ENCODE data around the gene CABP1. TPM values are rescaled to one million over a fixed set of nuclear protein-coding genes. Genes with fewer than 3 reads are reported as not detected.

Gene CABP1
- total RNA-seq, 4 donors from 2014 or later: 0.33 to 1.4 TPM; not detected in 2

- WGBS, 2 donors: 0 to 3% methylated on average over 5 to 16 of the region's 76 CpGs
- Histone ChIP-seq H3K4me1 (peaks cover 24 to 34% of the 10 kb centered on the region in 2 donors), H3K4me3 (replicated peaks in 1 of 3) (peak within 1 kb of the TSS; percentile 33 to 87 (median 85)), H3K36me3 (peaks cover 10 to 12% of the 10 kb centered on the region in 2 donors), H3K27me3 (no peaks in the 10 kb centered on the region), H3K27ac (peak within 1 kb of the TSS; percentile 91 to 97 (median 94)), H3K9me3 (no peaks in the 10 kb centered on the region)
- peak; percentile 71 to 72 for DNase-seq
- intact Hi-C loops (cut with DNase I): loop anchor here (2.0 kb wide), 2 partner anchors 23 to 61 kb away; partner anchors contain the start of gene MLEC
- no peak for TF ChIP-seq CTCF (IDR thresholded peaks at IDR 0.05)
- TF ChIP-seq POLR2A (IDR thresholded peaks at IDR 0.05): peak in 1 of 2 donors; percentile 71
Observed at GRCh38 chr12:120710031-120710804, 69.8 kb downstream of the CABP1 start, which contains the start of gene UNC119B. Gene UNC119B, plus strand, starts transcription at chr12:120710458. Its CDS starts 17 bp downstream, at chr12:120710475.

- WGBS, 2 donors: 0% methylated on average over 5 to 6 of the region's 31 CpGs
- Histone ChIP-seq H3K4me1 (peaks cover 24 to 29% of the 10 kb centered on the region in 2 donors), H3K27me3 (no peaks in the 10 kb centered on the region), H3K27ac (peak overlapping the region; percentile 91 to 97 (median 94)), H3K4me3 (replicated peaks in 1 of 3) (peak overlapping the region; percentile 33 to 87 (median 85)), H3K36me3 (peaks cover 10 to 16% of the 10 kb centered on the region in 2 donors), H3K9me3 (no peaks in the 10 kb centered on the region)
- peak; percentile 71 to 81 for DNase-seq
- intact Hi-C loops (cut with DNase I): loop anchor here (2.0 kb wide), 2 partner anchors 24 to 62 kb away; partner anchors contain the start of gene MLEC
- TF ChIP-seq POLR2A (IDR thresholded peaks at IDR 0.05) (peak in 1 of 2 donors; percentile 59), CTCF (IDR thresholded peaks at IDR 0.05) (no peak)
Observed at GRCh38 chr12:120710805-120711296, 70.4 kb downstream of the CABP1 start.

GRCh38 chr12:120711411-120711810, 71.0 kb downstream of the CABP1 start:
- no peaks in the 10 kb centered on the region for H3K27me3 ChIP-seq
- intact Hi-C loops (cut with DNase I): loop anchor here (2.0 kb wide), 2 partner anchors 25 to 63 kb away; partner anchors contain the start of gene MLEC
- DNase-seq: peak in 1 of 2 donors; percentile 32
- H3K36me3 ChIP-seq: peaks cover 15 to 21% of the 10 kb centered on the region in 2 donors
- H3K4me3 ChIP-seq (replicated peaks in 1 of 3): peak overlapping the region; percentile 33 to 87 (median 85)
- TF ChIP-seq CTCF (IDR thresholded peaks at IDR 0.05): no peak
- TF ChIP-seq POLR2A (IDR thresholded peaks at IDR 0.05): no peak
- no peaks in the 10 kb centered on the region for H3K9me3 ChIP-seq
- peaks cover 24 to 28% of the 10 kb centered on the region in 2 donors for H3K4me1 ChIP-seq
- WGBS, 2 donors: 24 to 34% methylated on average over 6 of the region's 6 CpGs
- peak overlapping the region in 2 of 3 donors; percentile 94 to 97 for H3K27ac ChIP-seq

- no peaks in the 10 kb centered on the region for H3K27me3 ChIP-seq
- 84% methylated on average over 6 of the region's 6 CpGs for WGBS, 2 donors
- intact Hi-C loops (cut with DNase I): no loop called here
- no peak overlapping the region for H3K4me3 ChIP-seq (replicated peaks in 1 of 3)
- TF ChIP-seq POLR2A (IDR thresholded peaks at IDR 0.05) (no peak), CTCF (IDR thresholded peaks at IDR 0.05) (no peak)
- no peak for DNase-seq
- H3K27ac ChIP-seq: no peak overlapping the region
- H3K9me3 ChIP-seq: no peaks in the 10 kb centered on the region
- H3K36me3 ChIP-seq: peaks cover 27 to 33% of the 10 kb centered on the region in 2 donors
- peaks cover 24 to 28% of the 10 kb centered on the region in 2 donors for H3K4me1 ChIP-seq
Observed at GRCh38 chr12:120712610-120713009, 72.2 kb downstream of the CABP1 start.
